Activated T-helper 17 cell treated with anti-CD3 and anti-CD28 coated beads, Interleukin-2, amount 50 U/mL, for 72 hours (primary cell): ENCODE measurements around the gene ATP2C1. TPM values are rescaled to one million over a fixed set of nuclear protein-coding genes. Genes with fewer than 3 reads are reported as not detected.

ENCODE experiments used
- ATAC-seq: fragments of 150-1000 bp; cut with Tn5 transposase; replicated peaks from 2 replicates; pipeline ENCODE4 v1.10.0; 2021; ENCODE audit warnings: mild to moderate bottlenecking, moderate library complexity
- H3K27ac Mint-ChIP-seq: one replicate; pipeline ENCODE4 v1.8.0; 2022; ENCODE audit warnings: mixed read lengths
- H3K27me3 Mint-ChIP-seq: one replicate; pipeline ENCODE4 v1.8.0; 2022; ENCODE audit warnings: mixed read lengths
- H3K36me3 Mint-ChIP-seq: one replicate; pipeline ENCODE4 v1.8.0; 2022; ENCODE audit warnings: low read depth, mild to moderate bottlenecking, mixed read lengths
- H3K4me1 Mint-ChIP-seq: one replicate; pipeline ENCODE4 v1.8.0; 2022; ENCODE audit warnings: mixed read lengths
- H3K4me3 Mint-ChIP-seq: one replicate; pipeline ENCODE4 v1.8.0; 2022; ENCODE audit warnings: mild to moderate bottlenecking, mixed read lengths
- H3K9me3 Mint-ChIP-seq: one replicate; pipeline ENCODE4 v1.8.0; 2022; ENCODE audit warnings: mixed read lengths
- total RNA-seq, 2 donors: library from RNA; stranded (reverse); gene quantifications; one replicate each; pipeline ENCODE4 v1.2.3, GENCODE V29; 2022

Gene ATP2C1
- total RNA-seq, 2 donors from 2014 or later, result 63.3 to 64.8 TPM

GRCh38 chr3:131047582-131047981 lies 153.7 kb downstream of the ATP2C1 start:
- Mint-ChIP-seq H3K4me3 (no peak overlapping the region), H3K4me1 (no peaks in the 10 kb centered on the region), H3K27me3 (no peaks in the 10 kb centered on the region), H3K9me3 (peaks cover 18% of the 10 kb centered on the region), H3K36me3 (no peaks in the 10 kb centered on the region), H3K27ac (no peak overlapping the region)
- ATAC-seq, result no peak

DNA sequence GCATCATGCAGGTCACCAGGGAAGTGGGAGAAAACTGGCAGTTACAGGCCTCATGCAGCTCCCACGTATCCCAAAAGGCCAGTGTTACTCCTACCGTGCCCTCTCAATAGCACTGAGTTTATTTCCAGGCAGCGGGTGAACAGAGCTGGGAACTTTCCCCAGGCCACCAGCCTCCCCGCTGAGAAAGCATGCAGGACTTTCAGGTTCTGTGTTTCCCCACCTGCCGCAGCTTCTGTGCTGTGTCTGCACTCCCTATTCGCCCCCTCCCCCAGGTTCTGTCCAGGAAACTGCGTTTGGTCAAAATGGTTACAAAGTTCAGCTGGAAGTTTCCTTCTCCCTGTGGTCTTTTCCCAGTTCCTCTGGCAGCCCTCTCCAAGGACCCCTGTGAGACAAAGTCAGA lies 154.1 kb downstream of the ATP2C1 start:
- ATAC-seq, result no peak
- Mint-ChIP-seq H3K9me3 (peaks cover 18% of the 10 kb centered on the region), H3K4me1 (no peaks in the 10 kb centered on the region)

DNA sequence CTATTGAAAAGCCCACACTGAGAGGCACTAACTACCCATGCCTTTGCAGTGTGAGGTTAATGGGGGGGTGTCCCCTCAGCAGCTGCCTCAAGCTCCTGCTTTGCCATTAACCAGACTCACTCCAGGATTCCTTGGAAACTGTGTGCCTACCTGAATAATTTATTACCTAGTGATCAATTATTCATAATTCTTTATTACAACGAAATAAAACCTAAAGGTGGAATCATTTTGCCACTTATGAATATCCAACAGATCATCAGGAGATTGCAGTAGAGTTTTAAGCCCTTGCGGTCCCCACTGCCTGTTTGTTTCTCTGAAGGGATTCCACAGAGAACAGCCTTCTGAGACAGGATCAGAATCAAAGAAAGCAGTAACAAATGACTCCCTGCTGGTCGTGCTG lies 156.1 kb downstream of the ATP2C1 start:
- no peak overlapping the region for H3K4me3 Mint-ChIP-seq
- no peaks in the 10 kb centered on the region for H3K27me3 Mint-ChIP-seq
- no peak overlapping the region for H3K27ac Mint-ChIP-seq
- H3K36me3 Mint-ChIP-seq, result no peaks in the 10 kb centered on the region
- peaks cover 5% of the 10 kb centered on the region for H3K9me3 Mint-ChIP-seq
- H3K4me1 Mint-ChIP-seq, result no peaks in the 10 kb centered on the region
- ATAC-seq, result no peak

More for the DNA sequence above, 154.1 kb downstream of the ATP2C1 start:
- no peaks in the 10 kb centered on the region for H3K36me3 Mint-ChIP-seq
- H3K4me3 Mint-ChIP-seq, result no peak overlapping the region
- no peaks in the 10 kb centered on the region for H3K27me3 Mint-ChIP-seq
- no peak overlapping the region for H3K27ac Mint-ChIP-seq

DNA sequence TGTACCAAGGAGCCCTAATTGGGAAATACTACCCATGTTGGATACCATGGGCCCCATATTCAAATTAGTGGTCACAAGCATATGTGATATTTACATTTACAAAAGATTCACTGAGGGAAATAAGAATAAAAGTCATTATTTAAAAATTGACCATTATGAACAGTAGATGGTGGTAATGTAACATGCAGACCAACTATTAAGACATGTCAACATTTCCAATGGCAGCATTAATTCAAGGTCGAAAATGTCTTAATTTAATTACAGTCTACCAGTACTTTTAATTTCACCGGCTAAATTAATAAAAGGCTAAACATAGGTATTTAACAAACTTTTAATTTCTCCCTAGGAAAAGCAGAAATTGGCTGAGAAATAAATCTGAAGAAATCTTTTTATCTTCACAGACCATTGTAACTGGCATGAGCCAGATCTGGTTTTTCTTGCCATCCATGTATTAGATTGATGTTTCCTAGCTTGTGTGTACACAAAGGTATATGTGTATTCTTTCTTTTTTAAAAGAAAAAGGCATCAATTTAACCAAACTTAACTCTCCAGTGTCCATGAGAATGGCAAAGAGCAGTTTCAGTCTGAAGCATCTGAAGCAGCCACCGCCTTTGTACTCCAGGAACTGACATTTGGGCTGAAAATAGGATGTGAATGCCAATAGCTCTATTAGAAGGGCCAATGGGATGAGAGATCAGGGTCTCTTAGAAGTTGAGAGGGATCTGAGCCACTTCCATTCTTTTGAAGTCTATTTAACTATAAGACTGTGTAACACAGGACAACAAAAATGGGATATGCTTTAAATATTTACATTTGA lies 159.4 kb downstream of the ATP2C1 start:
- no peak overlapping the region for H3K27ac Mint-ChIP-seq
- no peak for ATAC-seq
- no peak overlapping the region for H3K4me3 Mint-ChIP-seq
- H3K36me3 Mint-ChIP-seq, result no peaks in the 10 kb centered on the region
- H3K9me3 Mint-ChIP-seq, result no peaks in the 10 kb centered on the region
- H3K27me3 Mint-ChIP-seq, result no peaks in the 10 kb centered on the region
- no peaks in the 10 kb centered on the region for H3K4me1 Mint-ChIP-seq

Other genes starting within 250 kb of the ATP2C1 start
- 10 to 100 TPM; 17.4 to 23.9 TPM for gene PIK3R4, start 147.3 kb upstream of the ATP2C1 start, total RNA-seq
- 10 to 100 TPM in 1 of 2 donors, 1 to 10 TPM in 1; 6.5 to 11.8 TPM for gene ASTE1, start 132.7 kb downstream of the ATP2C1 start, total RNA-seq
- gene NEK11, start 132.8 kb downstream of the ATP2C1 start, total RNA-seq, result 1 to 10 TPM; 3.1 to 3.2 TPM